SK-N-MC (cell line): ENCODE measurements around the gene UNC13C.

Experiments
- EZH2 ChIP-seq: fragments of 200-600 bp; sonication (generic); IDR thresholded peaks from one replicate; pipeline ENCODE4 v1.6.1; 2017; ENCODE audit warnings: antibody characterized with exemption
- POLR2AphosphoS5 ChIP-seq: IDR thresholded peaks from 2 replicates; pipeline ENCODE4 v1.6.1; 2012; ENCODE audit warnings: mild to moderate bottlenecking, low read depth, low read length, borderline replicate concordance

DNA sequence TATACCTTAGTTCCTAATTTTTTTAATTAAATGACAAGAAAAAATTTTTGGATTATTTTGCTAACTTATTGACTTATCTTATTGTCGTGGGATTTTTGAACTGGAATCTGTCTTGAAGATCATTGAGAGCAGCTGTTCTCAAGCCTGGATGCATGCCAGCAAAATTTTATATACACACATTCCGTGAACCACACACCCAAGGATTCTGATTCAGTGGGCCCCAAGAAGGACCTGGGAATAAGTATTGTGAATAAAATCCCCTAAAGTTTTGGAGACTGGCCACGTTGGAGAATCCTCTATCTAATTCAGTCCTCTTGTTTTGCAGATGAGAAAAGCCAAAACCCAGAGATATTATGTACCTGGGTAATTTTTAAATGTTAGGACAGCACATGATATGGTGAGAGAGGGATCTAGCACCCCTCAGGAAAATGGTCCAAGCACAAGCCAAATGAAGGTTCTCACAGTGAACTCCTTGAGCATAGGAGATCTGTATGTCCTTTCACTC lies 55.2 kb downstream of the UNC13C start:
- TF ChIP-seq POLR2AphosphoS5 (no peak), EZH2 (no peak)
